ENCODE data around the gene TBC1D1.

The TBC1D1 gene

DNA sequence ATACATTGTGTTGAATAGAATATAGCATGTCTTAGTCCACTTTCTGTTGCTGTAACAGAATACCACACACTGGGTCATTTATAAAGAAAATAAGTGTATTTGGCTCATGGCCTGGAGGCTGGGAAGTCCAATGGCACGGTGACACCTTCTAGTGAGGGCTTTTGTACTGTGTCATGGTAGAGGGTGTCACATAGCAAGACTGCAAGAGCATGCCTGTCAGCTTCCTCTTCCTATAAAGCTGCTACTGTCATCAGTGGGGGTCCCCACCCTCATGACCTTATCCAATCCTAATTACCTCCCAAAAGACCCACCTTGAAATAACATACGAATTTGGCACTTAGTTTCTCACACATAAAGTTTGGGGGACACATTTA lies 262.5 kb downstream of the TBC1D1 start:
- no peak for TF ChIP-seq GATA2 (IDR thresholded peaks at IDR 0.05; ENCODE audit: low read depth, low read length)
- TF ChIP-seq GATA3 (IDR thresholded peaks at IDR 0.05; ENCODE audit: low read depth, low read length) = no peak

DNA sequence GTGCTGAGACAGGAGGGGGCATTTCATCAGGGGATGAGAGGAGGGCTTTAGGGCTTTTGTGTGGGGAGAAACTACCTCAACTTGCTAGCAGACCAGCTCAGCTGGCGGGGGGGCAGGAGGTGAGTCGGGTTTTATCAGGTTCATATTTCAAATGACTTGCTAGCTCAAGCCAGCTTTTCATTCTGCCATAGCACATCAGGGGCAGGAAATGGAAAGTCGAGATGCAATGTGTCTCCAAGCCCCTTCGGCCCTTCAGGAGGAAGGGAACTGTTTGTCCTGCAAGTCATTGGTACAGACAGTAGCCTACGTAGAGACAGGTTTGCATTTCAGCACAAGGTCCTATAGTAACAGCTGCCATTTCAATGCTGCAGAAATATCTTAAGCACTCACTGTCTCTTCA lies 263.4 kb downstream of the TBC1D1 start:
- TF ChIP-seq GATA3 (IDR thresholded peaks at IDR 0.05; ENCODE audit: low read depth, low read length) = no peak

DNA sequence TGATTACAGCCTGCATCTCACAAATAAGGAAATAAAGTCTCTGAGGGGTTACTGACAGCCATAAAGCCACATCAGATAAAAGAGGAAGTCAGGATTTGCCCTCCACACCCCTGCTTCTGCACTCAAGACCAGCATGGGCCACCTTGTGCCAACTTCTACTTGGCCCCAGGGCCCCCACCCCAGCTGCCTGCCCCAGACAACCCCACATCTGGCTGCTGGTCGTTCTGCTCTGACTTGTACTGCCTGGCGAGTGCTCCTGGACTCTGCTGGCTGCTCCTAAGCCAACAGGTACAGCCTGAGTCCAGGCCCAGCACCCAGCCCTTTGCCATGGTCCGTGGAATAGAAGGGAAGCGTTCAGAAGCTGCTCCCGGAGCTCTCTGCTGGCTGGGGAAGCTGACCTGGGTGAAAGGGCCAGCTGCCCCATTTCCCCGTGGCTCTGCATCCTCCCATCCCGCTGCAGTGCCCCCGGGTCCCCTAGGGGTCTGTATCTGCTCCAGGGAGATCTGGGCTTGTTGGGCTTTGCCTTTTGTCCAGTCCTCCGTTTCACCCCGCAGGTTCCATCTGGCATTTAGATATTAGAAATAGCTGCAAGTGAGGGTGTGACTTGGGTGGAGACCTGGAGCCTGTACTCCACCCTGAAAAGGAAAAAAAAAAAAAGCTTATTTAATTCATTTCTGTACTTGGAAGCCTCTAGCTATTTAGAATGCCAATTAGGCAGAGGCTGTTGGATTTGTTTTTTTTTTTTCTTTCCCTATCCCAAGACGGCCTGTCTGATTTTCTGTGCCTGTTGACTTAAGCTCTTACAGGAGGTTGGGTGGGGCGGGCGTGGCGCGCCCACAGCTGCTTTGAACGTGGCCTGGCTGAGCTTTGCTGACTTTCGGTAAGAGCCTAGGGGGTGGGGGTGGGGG lies 264.1 kb downstream of the TBC1D1 start:
- TF ChIP-seq GATA3 (IDR thresholded peaks at IDR 0.05; ENCODE audit: low read depth, low read length) = no peak
- TF ChIP-seq GATA2 (IDR thresholded peaks at IDR 0.05; ENCODE audit: low read depth, low read length) = no peak

DNA sequence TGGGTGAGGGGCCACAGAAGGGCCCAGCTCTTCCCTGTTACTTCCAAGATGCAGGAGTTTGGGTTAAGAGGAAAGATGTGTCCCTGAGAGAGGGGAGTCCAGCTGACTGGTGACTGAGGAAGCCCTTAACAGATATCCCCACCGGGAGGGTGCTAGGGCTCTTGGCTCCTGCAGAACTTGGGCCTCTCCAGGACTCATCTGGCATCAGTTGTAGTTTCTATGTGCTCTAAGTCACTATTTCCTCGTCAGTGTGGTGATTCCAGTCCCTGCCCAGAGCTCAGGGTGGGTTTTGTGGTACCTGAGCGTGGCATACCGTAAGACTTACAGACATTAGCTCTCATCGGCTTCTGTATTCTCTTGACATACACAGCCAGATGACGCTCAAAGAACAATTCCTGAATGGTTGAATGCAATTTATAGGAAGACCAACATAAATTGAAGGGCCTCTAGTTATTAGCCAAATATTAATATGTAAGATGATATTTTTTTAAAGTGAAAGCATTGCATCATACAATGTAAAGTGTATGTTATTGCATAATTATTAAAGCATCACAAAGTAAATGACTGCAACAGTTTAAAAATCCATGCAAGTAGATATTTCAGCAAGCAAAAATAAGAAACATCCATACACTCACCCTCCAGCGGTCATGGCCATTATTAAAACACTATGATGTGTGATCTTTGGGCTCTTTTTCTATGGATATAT lies 264.9 kb downstream of the TBC1D1 start:
- TF ChIP-seq GATA3 (IDR thresholded peaks at IDR 0.05; ENCODE audit: low read depth, low read length) (no peak), GATA2 (IDR thresholded peaks at IDR 0.05; ENCODE audit: low read depth, low read length) (no peak)

DNA sequence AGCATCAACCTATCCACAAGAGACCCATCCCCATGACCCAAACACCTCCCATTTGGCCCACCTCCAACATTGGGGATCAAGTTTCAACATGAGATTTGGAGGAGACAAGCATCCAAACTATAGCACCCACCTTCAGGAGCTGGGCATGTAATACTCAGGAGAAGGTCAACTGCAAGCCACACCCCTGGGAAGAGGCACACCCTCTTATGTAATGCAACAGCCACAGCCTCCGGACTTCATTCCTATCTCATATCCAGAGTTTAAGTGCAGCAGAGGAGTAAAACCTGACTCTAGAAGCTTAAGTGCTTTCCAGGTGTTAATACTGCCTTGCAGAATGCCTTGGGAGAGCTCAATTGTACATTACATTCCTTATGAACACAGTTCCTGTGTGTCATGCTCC lies 266.7 kb downstream of the TBC1D1 start:
- TF ChIP-seq GATA3 (IDR thresholded peaks at IDR 0.05; ENCODE audit: low read depth, low read length) (no peak), GATA2 (IDR thresholded peaks at IDR 0.05; ENCODE audit: low read depth, low read length) (no peak)

DNA sequence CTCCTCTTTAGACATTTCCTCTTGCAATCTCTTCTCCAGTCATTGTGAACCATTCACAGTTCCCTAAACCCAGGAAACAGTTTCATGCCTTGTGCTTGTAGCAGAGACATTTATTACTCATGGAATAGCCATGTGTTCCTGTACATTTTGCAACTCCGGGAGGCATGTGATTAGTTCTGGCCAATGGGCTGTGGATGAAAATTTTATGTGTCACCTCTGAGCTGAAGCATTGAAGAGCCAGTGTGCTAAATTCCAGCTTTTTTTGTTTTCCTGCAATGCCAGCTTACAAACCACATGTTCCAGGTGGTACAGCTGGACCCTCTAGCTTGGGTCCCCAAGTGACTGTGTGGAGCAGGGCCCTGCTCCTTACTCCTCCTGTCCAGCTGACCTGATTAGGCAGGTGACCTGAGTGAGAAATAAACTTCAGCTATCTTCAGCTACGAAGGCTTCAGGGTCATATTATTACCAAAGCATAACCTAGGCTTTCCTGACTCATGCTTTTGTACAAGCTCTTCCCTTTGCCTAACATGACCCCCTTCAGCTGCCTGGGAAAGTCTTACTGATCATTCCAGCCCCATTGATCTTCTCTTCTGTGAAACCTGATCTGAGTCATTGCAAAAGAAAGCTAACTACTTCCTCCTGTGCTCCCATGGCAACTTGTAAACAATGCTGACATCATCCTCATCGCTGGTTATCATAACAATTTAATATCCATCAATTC lies 269.8 kb downstream of the TBC1D1 start:
- TF ChIP-seq GATA2 (IDR thresholded peaks at IDR 0.05; ENCODE audit: low read depth, low read length) (no peak), GATA3 (IDR thresholded peaks at IDR 0.05; ENCODE audit: low read depth, low read length) (no peak)

DNA sequence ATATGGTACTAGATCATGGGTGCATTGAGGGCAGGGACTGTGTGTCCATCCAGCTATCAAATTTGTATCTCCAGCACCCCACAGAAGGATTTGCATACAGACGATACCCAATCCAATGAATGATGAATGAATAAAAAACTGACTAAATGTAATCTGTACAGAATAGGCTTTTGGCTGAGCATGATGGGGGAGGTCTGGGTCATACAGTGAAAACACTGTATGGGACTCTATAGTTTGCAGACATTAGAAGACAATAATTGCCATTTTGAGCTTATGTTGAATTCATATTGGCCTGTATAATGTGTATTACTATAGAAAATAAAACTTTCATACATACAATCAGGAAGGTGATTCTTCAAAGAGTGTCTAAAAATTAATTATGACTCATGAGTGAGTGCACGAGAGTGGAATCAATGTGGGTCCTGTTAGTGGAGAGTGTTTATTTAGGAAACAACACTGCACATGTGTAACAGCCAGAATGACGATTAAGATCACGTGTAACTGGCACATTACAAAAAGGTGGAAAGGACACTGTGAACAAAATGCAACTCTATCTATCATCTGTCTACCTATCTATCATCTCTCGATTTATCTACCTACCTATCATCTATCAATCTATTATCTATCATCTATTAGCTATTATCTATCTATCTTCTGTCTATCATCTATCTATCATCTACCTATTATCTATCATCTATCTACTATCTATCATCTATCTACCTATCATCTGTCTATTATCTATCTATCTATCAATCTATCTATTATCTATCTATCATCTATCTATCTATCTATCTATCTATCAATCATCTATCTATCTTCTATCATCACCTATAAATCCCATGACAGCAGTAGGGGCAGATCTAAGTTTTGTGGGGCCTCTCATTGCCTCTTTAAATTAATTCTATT lies 270.6 kb downstream of the TBC1D1 start:
- TF ChIP-seq GATA2 (IDR thresholded peaks at IDR 0.05; ENCODE audit: low read depth, low read length) = no peak
- TF ChIP-seq GATA3 (IDR thresholded peaks at IDR 0.05; ENCODE audit: low read depth, low read length) = no peak

DNA sequence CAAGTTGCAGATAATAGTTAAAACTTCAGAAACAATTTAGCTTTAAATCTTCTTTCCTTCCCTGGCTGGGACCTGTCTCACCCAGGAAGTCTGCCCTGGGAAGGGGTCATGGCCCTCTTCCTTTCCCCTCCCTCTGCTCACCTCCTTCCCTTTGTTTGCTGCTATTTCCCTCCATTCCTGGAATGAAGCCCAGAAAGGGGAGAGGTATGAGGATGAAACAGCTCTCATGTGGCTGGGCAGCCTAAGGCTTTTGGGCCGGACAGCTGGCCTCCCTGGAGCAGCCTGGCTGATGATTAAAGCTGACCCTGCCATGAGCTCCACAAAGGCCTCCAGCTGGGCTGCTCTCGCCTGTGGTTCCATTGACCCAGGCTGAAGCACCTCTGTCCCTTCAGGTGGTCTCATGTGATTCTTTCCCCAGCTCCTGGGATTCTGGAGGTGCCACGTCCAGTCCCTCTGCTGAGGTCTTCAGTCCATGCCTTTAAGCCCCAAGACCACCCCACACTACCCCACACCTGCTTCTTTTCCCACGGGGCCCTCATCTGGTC lies 271.4 kb downstream of the TBC1D1 start:
- no peak for TF ChIP-seq GATA3 (IDR thresholded peaks at IDR 0.05; ENCODE audit: low read depth, low read length)

DNA sequence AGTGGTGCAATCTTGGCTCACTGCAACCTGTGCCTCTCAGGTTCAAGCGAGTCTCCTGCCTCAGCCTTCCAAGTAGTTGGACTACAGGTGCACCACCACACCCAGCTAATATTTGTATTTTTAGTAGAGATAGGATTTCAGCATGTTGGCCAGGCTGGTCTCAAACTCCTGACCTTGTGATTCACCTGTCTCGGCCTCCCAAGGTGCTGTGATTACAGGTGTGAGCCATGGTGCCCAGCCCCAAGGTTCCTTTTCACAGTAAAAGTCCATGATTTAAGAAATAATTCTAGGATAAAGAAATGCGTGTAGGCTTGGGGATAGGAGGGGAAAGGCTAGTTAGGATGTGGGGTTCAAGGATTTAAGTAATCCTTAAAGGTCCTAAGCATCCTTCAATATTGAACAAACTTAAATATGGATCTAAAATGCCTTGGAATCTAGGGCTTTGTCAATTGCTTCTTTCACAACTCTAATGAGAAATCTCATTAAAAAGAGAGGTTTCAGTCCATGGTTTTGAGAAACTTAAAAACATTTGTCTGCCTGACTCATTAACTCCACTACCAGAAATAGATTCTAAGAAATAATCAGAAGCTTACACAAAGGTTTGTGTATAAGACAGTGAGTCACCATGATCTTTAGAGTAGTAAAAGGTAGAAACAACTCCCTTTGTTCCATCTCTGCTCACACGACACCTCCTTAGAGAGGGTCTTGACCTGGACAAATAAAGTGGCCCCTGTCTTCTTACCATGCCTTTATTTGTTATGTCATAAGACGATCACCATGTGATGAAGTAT lies 272.5 kb downstream of the TBC1D1 start:
- no peak for TF ChIP-seq GATA2 (IDR thresholded peaks at IDR 0.05; ENCODE audit: low read depth, low read length)
- TF ChIP-seq GATA3 (IDR thresholded peaks at IDR 0.05; ENCODE audit: low read depth, low read length) = no peak

DNA sequence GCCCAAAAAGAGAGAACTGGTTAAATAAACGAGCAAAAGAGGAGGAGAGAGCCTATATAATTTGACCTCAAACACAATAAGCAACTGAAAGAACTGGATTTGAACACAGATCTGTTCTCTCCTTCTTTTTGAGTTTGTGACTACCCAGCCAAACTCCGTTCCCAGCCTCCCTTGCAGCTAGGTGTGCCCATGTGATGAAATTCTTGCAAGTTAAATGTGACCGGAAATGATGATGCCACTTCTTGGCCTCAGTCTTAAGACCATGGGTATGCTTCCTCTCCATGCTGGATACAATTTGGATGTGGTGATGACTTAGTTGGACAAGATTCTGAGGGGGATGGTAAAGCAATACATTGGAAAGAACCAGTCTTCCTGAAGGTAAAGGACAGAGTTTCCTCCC lies 273.5 kb downstream of the TBC1D1 start:
- TF ChIP-seq GATA3 (IDR thresholded peaks at IDR 0.05; ENCODE audit: low read depth, low read length) (no peak), GATA2 (IDR thresholded peaks at IDR 0.05; ENCODE audit: low read depth, low read length) (no peak)

DNA sequence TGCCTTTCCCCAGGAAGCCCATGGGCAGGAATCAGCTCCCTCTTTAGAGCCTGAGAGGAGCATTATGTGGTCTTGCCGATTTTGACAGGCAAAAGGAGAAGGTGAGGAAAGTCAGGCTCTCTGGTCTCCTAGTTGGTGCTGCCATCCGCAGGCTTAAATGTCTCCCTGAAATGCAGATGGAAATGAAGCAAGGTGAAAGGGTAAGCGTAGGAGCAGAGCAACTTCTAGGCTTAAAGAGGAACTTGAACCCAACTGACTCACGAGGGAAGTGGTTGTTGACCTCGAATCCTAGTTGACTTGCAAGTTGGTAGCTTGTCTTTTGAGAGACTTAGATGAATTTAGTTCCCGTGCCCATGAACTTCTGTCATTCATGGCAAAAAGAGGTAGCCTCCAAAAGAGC lies 275.2 kb downstream of the TBC1D1 start:
- TF ChIP-seq GATA3 (IDR thresholded peaks at IDR 0.05; ENCODE audit: low read depth, low read length) (no peak), GATA2 (IDR thresholded peaks at IDR 0.05; ENCODE audit: low read depth, low read length) (no peak)

DNA sequence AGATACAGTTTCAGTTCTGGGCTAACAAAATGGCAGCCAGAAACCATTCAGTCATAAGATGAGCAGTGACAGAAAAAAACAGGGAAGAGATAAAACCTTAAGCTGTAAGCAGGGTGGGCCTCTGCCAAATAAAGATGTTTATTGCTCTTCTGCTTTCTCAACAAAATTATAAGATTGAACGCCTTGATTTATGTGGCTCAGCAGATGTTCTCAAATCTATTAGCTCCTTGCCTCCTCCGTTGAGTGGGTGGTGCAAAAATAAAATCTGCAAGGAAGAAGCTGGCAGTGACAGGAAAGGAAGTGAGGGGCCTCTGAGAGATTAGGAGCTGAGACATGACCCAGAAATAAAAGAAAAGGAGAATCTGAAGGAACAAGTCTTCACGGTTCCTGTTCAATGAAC lies 275.9 kb downstream of the TBC1D1 start:
- TF ChIP-seq GATA2 (IDR thresholded peaks at IDR 0.05; ENCODE audit: low read depth, low read length) (no peak), GATA3 (IDR thresholded peaks at IDR 0.05; ENCODE audit: low read depth, low read length) (no peak)

DNA sequence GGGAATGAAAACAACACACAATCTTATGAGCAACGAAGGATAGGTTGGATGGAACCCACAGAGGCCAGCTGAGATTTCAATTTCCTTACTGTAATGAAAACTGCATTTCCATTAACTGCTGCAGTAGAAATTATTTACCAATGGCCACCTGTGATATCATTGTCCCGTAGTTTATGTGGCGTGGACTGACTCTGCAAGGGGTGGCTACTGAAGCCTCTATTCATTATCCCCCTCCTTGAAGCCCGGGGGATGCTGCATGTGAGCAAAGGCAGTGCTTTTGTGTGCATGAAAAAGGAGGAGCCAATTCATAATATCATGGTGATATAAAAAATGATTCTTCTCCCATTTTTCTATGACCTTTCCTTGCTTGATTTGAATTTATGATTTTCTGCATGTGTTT lies 277.1 kb downstream of the TBC1D1 start:
- no peak for TF ChIP-seq GATA2 (IDR thresholded peaks at IDR 0.05; ENCODE audit: low read depth, low read length)

Data from SH-SY5Y (cell line).